OCI-LY1 (cell line): Measurements from ENCODE around the gene SBK3.

Experiments used
- H2AFZ ChIP-seq: fragments of 200-600 bp; sonication (generic), shearing (Covaris generic); 2 replicates; pipeline ENCODE4 v1.6.0; 2014; ENCODE audit warnings: antibody characterized with exemption, mild to moderate bottlenecking, low read length
- H3F3A ChIP-seq: fragments of 200-600 bp; sonication (generic), shearing (Covaris generic); 2 replicates; pipeline ENCODE4 v1.6.0; 2014; ENCODE audit warnings: mild to moderate bottlenecking, antibody characterized with exemption, low read length, moderate library complexity; ENCODE audit not compliant: insufficient read depth
- H3K27ac ChIP-seq: fragments of 200-600 bp; sonication (generic); 2 replicates; pipeline ENCODE4 v1.5.1; 2014; ENCODE audit warnings: low read length, mixed run types, mild to moderate bottlenecking, low read depth; ENCODE audit not compliant: poor library complexity, severe bottlenecking
- H3K27me3 ChIP-seq: fragments of 200-600 bp; sonication (generic); 2 replicates; pipeline ENCODE4 v1.6.0; 2014; ENCODE audit warnings: antibody characterized with exemption, mild to moderate bottlenecking, low read length, moderate library complexity; ENCODE audit not compliant: insufficient read depth
- H3K36me3 ChIP-seq: fragments of 200-600 bp; sonication (generic); 2 replicates; pipeline ENCODE4 v1.6.1; 2014; ENCODE audit warnings: mild to moderate bottlenecking, antibody characterized with exemption, low read length, moderate library complexity, mixed read lengths; ENCODE audit not compliant: insufficient read depth
- H3K4me1 ChIP-seq: fragments of 200-600 bp; sonication (generic); 2 replicates; pipeline ENCODE4 v1.5.1; 2014; ENCODE audit warnings: mild to moderate bottlenecking, low read length, moderate library complexity; ENCODE audit not compliant: insufficient read depth, severe bottlenecking
- H3K4me2 ChIP-seq: fragments of 200-600 bp; sonication (generic), shearing (Covaris generic); 2 replicates; pipeline ENCODE4 v1.6.1; 2014; ENCODE audit warnings: low read length
- H3K4me3 ChIP-seq: fragments of 200-600 bp; sonication (generic); 2 replicates; pipeline ENCODE4 v1.5.1; 2014; ENCODE audit warnings: low read length, low read depth, mild to moderate bottlenecking, mixed read lengths; ENCODE audit not compliant: poor library complexity, severe bottlenecking
- H3K79me2 ChIP-seq: fragments of 200-600 bp; shearing (Covaris generic); 2 replicates; pipeline ENCODE4 v1.6.1; 2016; ENCODE audit warnings: mixed run types, low read length, mixed read lengths; ENCODE audit not compliant: insufficient read depth
- H3K9ac ChIP-seq: fragments of 200-600 bp; sonication (generic), shearing (Covaris generic); 2 replicates; pipeline ENCODE4 v1.6.1; 2014; ENCODE audit warnings: mild to moderate bottlenecking, low read length, mixed read lengths
- H3K9me2 ChIP-seq: fragments of 200-600 bp; sonication (generic), shearing (Covaris generic); 2 replicates; pipeline ENCODE4 v1.6.1; 2014; ENCODE audit warnings: low read depth, mild to moderate bottlenecking, low read length, mixed read lengths
- H3K9me3 ChIP-seq: fragments of 200-600 bp; shearing (Covaris generic); 2 replicates; pipeline ENCODE4 v1.6.1; 2014; ENCODE audit warnings: low read length, mixed read lengths
- H4K20me1 ChIP-seq: fragments of 200-600 bp; sonication (generic), shearing (Covaris generic); 2 replicates; pipeline ENCODE4 v1.6.0; 2016; ENCODE audit warnings: mild to moderate bottlenecking, low read length; ENCODE audit not compliant: insufficient read depth
- EZH2 ChIP-seq: fragments of 200-600 bp; sonication (generic), shearing (Covaris generic); IDR thresholded peaks from 2 replicates; pipeline ENCODE4 v1.8.0; 2017; ENCODE audit warnings: borderline replicate concordance, mixed run types, mild to moderate bottlenecking, antibody characterized with exemption, low read length, moderate library complexity, mixed read lengths
- TF ChIP-seq, protein P1 (sequence below): fragments of 200-600 bp; sonication (generic), shearing (Covaris generic); IDR thresholded peaks from 2 replicates; pipeline ENCODE4 v1.5.1; 2017; ENCODE audit warnings: mild to moderate bottlenecking, antibody characterized with exemption, low read length, moderate library complexity, mixed read lengths

The SBK3 gene

GRCh38 chr19:55543567-55543966 is 1.8 kb downstream of the SBK3 start:
- H3K4me2 ChIP-seq: no peak overlapping the region
- no peak overlapping the region for H3K9ac ChIP-seq
- no peaks in the 10 kb centered on the region for H3K79me2 ChIP-seq
- no peaks in the 10 kb centered on the region for H3F3A ChIP-seq
- no peak overlapping the region for H3K27ac ChIP-seq
- no peaks in the 10 kb centered on the region for H3K9me2 ChIP-seq
- H3K27me3 ChIP-seq: peaks cover 9% of the 10 kb centered on the region; the same call in 1 of the 2 replicates
- H3K4me1 ChIP-seq: no peaks in the 10 kb centered on the region
- no peaks in the 10 kb centered on the region for H3K36me3 ChIP-seq
- H2AFZ ChIP-seq: no peak overlapping the region
- no peak for TF ChIP-seq EZH2
- TF ChIP-seq, protein P1, sequence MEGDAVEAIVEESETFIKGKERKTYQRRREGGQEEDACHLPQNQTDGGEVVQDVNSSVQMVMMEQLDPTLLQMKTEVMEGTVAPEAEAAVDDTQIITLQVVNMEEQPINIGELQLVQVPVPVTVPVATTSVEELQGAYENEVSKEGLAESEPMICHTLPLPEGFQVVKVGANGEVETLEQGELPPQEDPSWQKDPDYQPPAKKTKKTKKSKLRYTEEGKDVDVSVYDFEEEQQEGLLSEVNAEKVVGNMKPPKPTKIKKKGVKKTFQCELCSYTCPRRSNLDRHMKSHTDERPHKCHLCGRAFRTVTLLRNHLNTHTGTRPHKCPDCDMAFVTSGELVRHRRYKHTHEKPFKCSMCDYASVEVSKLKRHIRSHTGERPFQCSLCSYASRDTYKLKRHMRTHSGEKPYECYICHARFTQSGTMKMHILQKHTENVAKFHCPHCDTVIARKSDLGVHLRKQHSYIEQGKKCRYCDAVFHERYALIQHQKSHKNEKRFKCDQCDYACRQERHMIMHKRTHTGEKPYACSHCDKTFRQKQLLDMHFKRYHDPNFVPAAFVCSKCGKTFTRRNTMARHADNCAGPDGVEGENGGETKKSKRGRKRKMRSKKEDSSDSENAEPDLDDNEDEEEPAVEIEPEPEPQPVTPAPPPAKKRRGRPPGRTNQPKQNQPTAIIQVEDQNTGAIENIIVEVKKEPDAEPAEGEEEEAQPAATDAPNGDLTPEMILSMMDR: no peak
- no peaks in the 10 kb centered on the region for H3K9me3 ChIP-seq
- H3K4me3 ChIP-seq: no peak overlapping the region
- no peaks in the 10 kb centered on the region for H4K20me1 ChIP-seq

GRCh38 chr19:55542292-55542855 is 3.0 kb downstream of the SBK3 start:
- no peak overlapping the region for H3K4me2 ChIP-seq
- H3K9ac ChIP-seq: no peak overlapping the region
- H4K20me1 ChIP-seq: no peaks in the 10 kb centered on the region
- H3K9me2 ChIP-seq: no peaks in the 10 kb centered on the region
- H3K4me3 ChIP-seq: no peak overlapping the region
- no peak for TF ChIP-seq EZH2
- TF ChIP-seq, protein P1: no peak
- H2AFZ ChIP-seq: no peak overlapping the region
- peaks cover 7% of the 10 kb centered on the region; the same call in 1 of the 2 replicates for H3K27me3 ChIP-seq
- H3K27ac ChIP-seq: no peak overlapping the region
- H3F3A ChIP-seq: no peaks in the 10 kb centered on the region
- no peaks in the 10 kb centered on the region for H3K4me1 ChIP-seq
- no peaks in the 10 kb centered on the region for H3K36me3 ChIP-seq
- no peaks in the 10 kb centered on the region for H3K79me2 ChIP-seq
- H3K9me3 ChIP-seq: no peaks in the 10 kb centered on the region

DNA sequence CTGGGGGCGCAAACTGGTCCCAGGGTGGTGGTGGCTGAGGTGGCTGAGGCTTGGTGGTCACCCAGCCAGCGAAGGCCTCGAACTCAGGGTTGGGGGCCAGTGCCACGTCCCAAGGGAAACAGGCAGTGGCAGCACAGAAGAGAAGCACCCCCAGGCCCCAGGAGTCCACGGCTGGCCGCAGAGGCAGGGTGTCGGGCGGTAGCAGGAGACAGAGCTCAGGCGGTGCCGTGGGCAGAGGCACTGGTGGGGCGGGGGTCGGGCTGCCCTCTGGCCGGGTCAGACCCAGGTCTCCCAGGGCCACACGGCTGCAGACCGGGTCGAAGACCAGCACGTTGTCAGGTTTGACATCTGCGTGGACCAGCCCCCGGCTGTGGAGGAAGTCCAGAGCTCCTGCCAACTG is 4.3 kb downstream of the SBK3 start:
- H3K27me3 ChIP-seq: 0 out of 2 replicates have a peak, but pooled peaks cover 4% of the 10 kb centered on the region
- H3K36me3 ChIP-seq: no peaks in the 10 kb centered on the region
- no peaks in the 10 kb centered on the region for H3K9me3 ChIP-seq
- H3K4me3 ChIP-seq: no peak overlapping the region
- TF ChIP-seq, protein P1: no peak
- TF ChIP-seq EZH2: no peak
- no peak overlapping the region for H2AFZ ChIP-seq
- H3K9ac ChIP-seq: no peak overlapping the region
- H3K9me2 ChIP-seq: no peaks in the 10 kb centered on the region
- no peaks in the 10 kb centered on the region for H3K4me1 ChIP-seq
- no peaks in the 10 kb centered on the region for H3K79me2 ChIP-seq
- no peaks in the 10 kb centered on the region for H4K20me1 ChIP-seq
- no peak overlapping the region for H3K4me2 ChIP-seq
- H3F3A ChIP-seq: no peaks in the 10 kb centered on the region
- no peak overlapping the region for H3K27ac ChIP-seq
